CD4-positive, alpha-beta T cell treated with Interleukin-10 for 1 hour (primary cell): ENCODE measurements around the gene PHF2.

Experiments
- DNase-seq: peaks from one replicate; pipeline ENCODE4 v3.0.0-alpha.2; 2020

PHF2 gene

DNA sequence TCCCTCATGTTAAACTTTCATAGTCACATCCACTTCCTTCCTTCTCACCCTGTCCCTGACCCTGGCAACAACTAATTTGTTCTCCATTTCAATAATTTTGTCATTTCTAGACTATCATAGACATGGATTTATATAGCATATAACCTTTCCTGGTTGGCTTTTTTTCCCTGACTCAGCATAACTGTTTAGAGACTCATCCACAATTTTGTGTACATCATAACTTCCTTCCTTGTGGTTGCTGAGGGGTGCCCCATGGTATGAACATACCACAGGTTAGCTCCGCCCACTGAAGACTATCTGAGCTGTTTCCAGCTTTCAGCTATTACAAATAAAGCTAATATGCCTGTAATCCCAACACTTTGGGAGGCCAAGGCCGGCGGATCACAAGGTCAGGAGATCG lies 137.3 kb downstream of the PHF2 start:
- DNase-seq: no peak

- no peak for DNase-seq
Observed at GRCh38 chr9:93721417-93721965, 145.1 kb downstream of the PHF2 start.

GRCh38 chr9:93724852-93725251 lies 148.5 kb downstream of the PHF2 start:
- no peak for DNase-seq

DNA sequence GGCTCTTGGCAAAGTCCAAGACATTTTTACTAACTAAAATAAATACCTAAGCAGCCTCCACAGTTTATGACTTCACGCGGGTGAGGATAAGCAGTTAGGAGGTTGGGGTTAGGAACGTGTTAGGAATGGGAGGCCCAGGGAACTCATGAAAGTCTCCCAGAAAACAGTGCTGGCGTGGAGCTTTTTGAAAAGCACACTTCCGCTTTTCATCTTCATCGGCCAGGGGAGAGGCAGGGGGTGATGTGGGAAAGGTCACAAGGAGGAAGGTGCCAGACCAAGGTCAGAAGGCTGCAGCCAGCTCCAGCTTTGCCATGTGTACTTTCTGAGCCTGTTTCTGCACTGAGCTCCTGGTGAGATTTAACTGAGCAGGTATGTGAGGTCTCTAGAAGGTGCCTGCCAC lies 149.0 kb downstream of the PHF2 start:
- DNase-seq: no peak

DNA sequence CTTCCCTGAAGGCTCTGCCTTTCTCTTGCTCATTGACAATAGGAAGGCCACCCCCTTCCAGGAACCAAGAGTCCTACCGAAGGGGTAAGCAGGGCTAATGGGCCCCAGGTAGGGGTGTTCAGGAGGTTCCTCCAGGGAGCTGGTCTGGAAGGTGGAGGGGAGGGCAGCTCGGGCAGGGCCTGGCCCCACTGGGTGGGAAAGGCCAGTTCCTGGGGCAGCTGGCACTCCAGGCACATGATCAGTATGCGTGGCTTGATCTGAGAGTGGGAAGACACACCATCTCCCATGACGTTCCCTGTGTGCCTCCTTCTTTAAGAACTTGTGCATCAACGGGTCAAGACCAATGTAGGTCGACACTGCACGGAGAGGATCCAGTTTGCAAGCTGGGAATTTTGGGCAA lies 149.8 kb downstream of the PHF2 start:
- no peak for DNase-seq
